Neural progenitor cell (in vitro differentiated cells): ENCODE results near the gene ATP13A4. TPM values are rescaled to one million over a fixed set of nuclear protein-coding genes. Genes with fewer than 3 reads are reported as not detected.

ENCODE experiments used
- DNase-seq: peaks from one replicate; pipeline ENCODE4 v3.0.0-alpha.2; 2016; ENCODE audit warnings: low spot score
- H2AFZ ChIP-seq: fragments of 200-600 bp; sonication (generic); replicated peaks from 2 replicates; pipeline ENCODE4 v1.6.1; 2016; ENCODE audit warnings: antibody characterized with exemption
- H3F3A ChIP-seq: fragments of 200-600 bp; sonication (generic); 2 replicates; pipeline ENCODE4 v1.6.1; 2016; ENCODE audit warnings: antibody characterized with exemption, low read depth
- H3K27ac ChIP-seq: fragments of 200-600 bp; sonication (generic); 2 replicates; pipeline ENCODE4 v1.5.1; 2016; ENCODE audit warnings: mild to moderate bottlenecking
- H3K27me3 ChIP-seq: fragments of 200-600 bp; sonication (generic); 2 replicates; pipeline ENCODE4 v1.6.1; 2016; ENCODE audit warnings: mild to moderate bottlenecking, moderate library complexity
- H3K36me3 ChIP-seq: fragments of 200-600 bp; sonication (generic); 2 replicates; pipeline ENCODE4 v1.5.1; 2016
- H3K4me1 ChIP-seq: fragments of 200-600 bp; sonication (generic); 2 replicates; pipeline ENCODE4 v1.6.1; 2016; ENCODE audit warnings: mixed run types
- H3K4me2 ChIP-seq: fragments of 200-600 bp; sonication (generic); 2 replicates; pipeline ENCODE4 v1.6.1; 2016
- H3K4me3 ChIP-seq: fragments of 200-600 bp; sonication (generic); 2 replicates; pipeline ENCODE4 v1.5.1; 2016
- H3K79me2 ChIP-seq: fragments of 200-600 bp; sonication (generic); 2 replicates; pipeline ENCODE4 v1.6.1; 2016; ENCODE audit warnings: low read depth
- H3K9ac ChIP-seq: fragments of 200-600 bp; sonication (generic); 2 replicates; pipeline ENCODE4 v1.6.1; 2016
- H3K9me3 ChIP-seq: fragments of 200-600 bp; sonication (generic); 2 replicates; pipeline ENCODE4 v1.5.1; 2016; ENCODE audit warnings: low read depth
- H4K20me1 ChIP-seq: fragments of 200-600 bp; sonication (generic); 2 replicates; pipeline ENCODE4 v1.6.1; 2016; ENCODE audit warnings: low read depth
- H3K27ac Mint-ChIP-seq: 3 replicates; pipeline ENCODE4 v1.8.0; 2021; ENCODE audit warnings: mixed read lengths
- H3K27me3 Mint-ChIP-seq: 2 replicates; pipeline ENCODE4 v1.8.0; 2022; ENCODE audit warnings: low read depth, mild to moderate bottlenecking, inconsistent platforms, moderate library complexity, mixed read lengths; ENCODE audit not compliant: insufficient read depth
- H3K36me3 Mint-ChIP-seq: 3 replicates; pipeline ENCODE4 v1.8.0; 2021; ENCODE audit warnings: mixed read lengths
- H3K4me1 Mint-ChIP-seq: 3 replicates; pipeline ENCODE4 v1.8.0; 2021; ENCODE audit warnings: mixed read lengths
- H3K4me3 Mint-ChIP-seq: 3 replicates; pipeline ENCODE4 v1.8.0; 2021; ENCODE audit warnings: mild to moderate bottlenecking, moderate library complexity, mixed read lengths
- H3K9me3 Mint-ChIP-seq: 3 replicates; pipeline ENCODE4 v1.8.0; 2020; ENCODE audit warnings: mixed read lengths
- CTCF ChIP-seq: fragments of 200-600 bp; sonication (generic); IDR thresholded peaks from 2 replicates; pipeline ENCODE4 v1.5.1; 2017; ENCODE audit warnings: antibody characterized with exemption, mild to moderate bottlenecking
- EZH2 ChIP-seq: fragments of 200-600 bp; sonication (generic); IDR thresholded peaks from 2 replicates; pipeline ENCODE4 v1.6.1; 2017; ENCODE audit warnings: antibody characterized with exemption, mild to moderate bottlenecking, moderate library complexity
- EZH2phosphoT487 ChIP-seq: fragments of 200-600 bp; sonication (generic); IDR thresholded peaks from 2 replicates; pipeline ENCODE4 v1.6.1; 2017; ENCODE audit warnings: antibody characterized with exemption
- total RNA-seq: library from RNA; depleted of rRNA; stranded (reverse); fragments of >200 nt; gene quantifications from 2 replicates; pipeline ENCODE4 v1.2.3, GENCODE V29; 2015; ENCODE audit warnings: low replicate concordance

The ATP13A4 gene
- total RNA-seq, 1 donor from 2014 or later: 0.32 TPM

GRCh38 chr3:193418576-193419373 lies 135.9 kb downstream of the ATP13A4 start:
- Histone ChIP-seq H3K9me3 (peaks cover 18% of the 10 kb centered on the region), H3K9ac (no peak overlapping the region), H4K20me1 (no peaks in the 10 kb centered on the region), H3F3A (no peaks in the 10 kb centered on the region), H2AFZ (no peak overlapping the region), H3K27me3 (no peaks in the 10 kb centered on the region), H3K4me1 (no peaks in the 10 kb centered on the region), H3K27ac (no peak overlapping the region), H3K4me3 (no peak overlapping the region), H3K79me2 (no peaks in the 10 kb centered on the region), H3K36me3 (peaks cover 3% of the 10 kb centered on the region), H3K4me2 (no peak overlapping the region)
- H3K27ac Mint-ChIP-seq: no peak overlapping the region
- DNase-seq: no peak
- no peak overlapping the region for H3K4me3 Mint-ChIP-seq
- TF ChIP-seq EZH2phosphoT487 (no peak), EZH2 (no peak), CTCF (no peak)
- peaks cover 39% of the 10 kb centered on the region for H3K9me3 Mint-ChIP-seq
- no peaks in the 10 kb centered on the region for H3K4me1 Mint-ChIP-seq
- H3K36me3 Mint-ChIP-seq: peaks cover 2% of the 10 kb centered on the region
- H3K27me3 Mint-ChIP-seq: peaks cover 4% of the 10 kb centered on the region

GRCh38 chr3:193416629-193417028 lies 138.1 kb downstream of the ATP13A4 start:
- Histone ChIP-seq H3F3A (no peaks in the 10 kb centered on the region), H3K4me3 (no peak overlapping the region), H3K79me2 (no peaks in the 10 kb centered on the region), H3K4me2 (no peak overlapping the region), H3K27ac (no peak overlapping the region), H3K9me3 (peaks cover 11% of the 10 kb centered on the region), H2AFZ (no peak overlapping the region), H3K9ac (no peak overlapping the region), H3K27me3 (no peaks in the 10 kb centered on the region), H4K20me1 (no peaks in the 10 kb centered on the region), H3K36me3 (peaks cover 3% of the 10 kb centered on the region), H3K4me1 (no peaks in the 10 kb centered on the region)
- peaks cover 47% of the 10 kb centered on the region for H3K9me3 Mint-ChIP-seq
- no peak for DNase-seq
- H3K27me3 Mint-ChIP-seq: peaks cover 4% of the 10 kb centered on the region
- H3K27ac Mint-ChIP-seq: no peak overlapping the region
- no peaks in the 10 kb centered on the region for H3K4me1 Mint-ChIP-seq
- no peak overlapping the region for H3K4me3 Mint-ChIP-seq
- TF ChIP-seq CTCF: no peak
- TF ChIP-seq EZH2: no peak
- no peak for TF ChIP-seq EZH2phosphoT487
- peaks cover 3% of the 10 kb centered on the region for H3K36me3 Mint-ChIP-seq

- Histone ChIP-seq H2AFZ (peak overlapping the region; percentile 75), H3K27ac (no peak overlapping the region), H3K4me2 (peak overlapping the region; percentile 58), H4K20me1 (no peaks in the 10 kb centered on the region), H3K4me3 (no peak overlapping the region), H3K4me1 (peaks cover 25% of the 10 kb centered on the region), H3F3A (no peaks in the 10 kb centered on the region), H3K9ac (no peak overlapping the region), H3K36me3 (no peaks in the 10 kb centered on the region), H3K79me2 (no peaks in the 10 kb centered on the region), H3K9me3 (no peaks in the 10 kb centered on the region), H3K27me3 (no peaks in the 10 kb centered on the region)
- Mint-ChIP-seq H3K9me3 (peaks cover 5% of the 10 kb centered on the region), H3K4me1 (peaks cover 9% of the 10 kb centered on the region), H3K36me3 (no peaks in the 10 kb centered on the region), H3K27me3 (no peaks in the 10 kb centered on the region), H3K4me3 (no peak overlapping the region), H3K27ac (no peak overlapping the region)
- TF ChIP-seq CTCF (no peak), EZH2phosphoT487 (no peak), EZH2 (no peak)
- DNase-seq: peak; percentile 35
Observed at GRCh38 chr3:193407688-193408087, 147.0 kb downstream of the ATP13A4 start.
